CD4-positive, CD25-positive, alpha-beta regulatory T cell (primary cell): ENCODE results near the gene PALB2. TPM values are rescaled to one million over a fixed set of nuclear protein-coding genes. Genes with fewer than 3 reads are reported as not detected.
A peak's percentile ranks its signal among the peaks of the same experiment; 100 is the strongest.

Experiments
- ATAC-seq, 2 donors: fragments of 150-1000 bp; cut with Tn5 transposase; one replicate each; pipeline ENCODE4 v1.10.0; 2021; ENCODE audit warnings: low read depth in 2 of 2, moderate number of reproducible peaks in 2 of 2, moderate library complexity in 1 of 2
- DNase-seq, 3 donors: peaks; one replicate each; pipeline versions ENCODE4 v3.0.0 to v3.0.0-alpha.2; 2012 to 2022; ENCODE audit warnings: mixed read lengths in 1 of 3
- H3K27ac ChIP-seq: one replicate; pipeline ENCODE4 v1.7.0; 2013; ENCODE audit warnings: mild to moderate bottlenecking, low read length; ENCODE audit not compliant: insufficient read depth, poor library complexity, severe bottlenecking
- H3K27me3 ChIP-seq: one replicate; pipeline ENCODE4 v1.7.0; 2013; ENCODE audit warnings: low read length; ENCODE audit not compliant: control insufficient read depth, insufficient read depth
- H3K36me3 ChIP-seq: one replicate; pipeline ENCODE4 v1.7.0; 2013; ENCODE audit warnings: mild to moderate bottlenecking, low read length, moderate library complexity; ENCODE audit not compliant: control insufficient read depth, insufficient read depth
- H3K4me1 ChIP-seq: 2 replicates; pipeline ENCODE4 v1.7.0; 2013; ENCODE audit warnings: mild to moderate bottlenecking, low read length; ENCODE audit not compliant: insufficient read depth, control insufficient read depth, poor library complexity, severe bottlenecking
- H3K4me3 ChIP-seq: one replicate; pipeline ENCODE4 v1.7.0; 2013; ENCODE audit warnings: low read depth, mild to moderate bottlenecking, low read length, moderate library complexity
- H3K9me3 ChIP-seq, 2 experiments: 1 replicate in 1 of 2; 2 replicates in 1 of 2; pipeline ENCODE4 v1.7.0; 2013; ENCODE audit warnings: low read length in 2 of 2, mild to moderate bottlenecking in 1 of 2, moderate library complexity in 1 of 2; ENCODE audit not compliant: control insufficient read depth in 2 of 2
- H3K27ac Mint-ChIP-seq, 3 donors: one replicate each; pipeline ENCODE4 v1.8.0; 2020 to 2022; ENCODE audit warnings: mild to moderate bottlenecking in 3 of 3, mixed read lengths in 3 of 3, moderate library complexity in 2 of 3
- H3K27me3 Mint-ChIP-seq: one replicate; pipeline ENCODE4 v1.8.0; 2022; ENCODE audit warnings: mild to moderate bottlenecking, mixed read lengths
- H3K36me3 Mint-ChIP-seq: one replicate; pipeline ENCODE4 v1.8.0; 2020; ENCODE audit warnings: mixed read lengths
- H3K4me1 Mint-ChIP-seq, 4 donors: one replicate each; pipeline ENCODE4 v1.8.0; 2020 to 2022; ENCODE audit warnings: mixed read lengths in 4 of 4, mild to moderate bottlenecking in 1 of 4
- H3K4me3 Mint-ChIP-seq, 4 donors: one replicate each; pipeline ENCODE4 v1.8.0; 2020 to 2022; ENCODE audit warnings: mild to moderate bottlenecking in 4 of 4, mixed read lengths in 4 of 4, moderate library complexity in 3 of 4
- H3K9me3 Mint-ChIP-seq, 7 donors: one replicate each; pipeline ENCODE4 v1.8.0; 2020 to 2022; ENCODE audit warnings: mixed read lengths in 7 of 7, mild to moderate bottlenecking in 3 of 7, moderate library complexity in 2 of 7
- polyA plus RNA-seq, 4 donors: library from polyadenylated mRNA; unstranded; fragments of 300-500 nt; fragmentation: Illumina TruSeq; gene quantifications; one replicate each; pipeline ENCODE4 v1.2.3, GENCODE V29; 2021
- total RNA-seq: library from RNA; stranded (reverse); gene quantifications from one replicate; pipeline ENCODE4 v1.2.3, GENCODE V29; 2022

Gene PALB2
- total and polyA plus RNA-seq, 5 donors from 2014 or later, result 4.5 to 8.1 (median 6.2) TPM

- Mint-ChIP-seq H3K27ac (no peak overlapping the region), H3K9me3 (no peaks in the 10 kb centered on the region), H3K4me1 (peaks cover 0 to 6% (median 1%) of the 10 kb centered on the region in 4 donors), H3K4me3 (no peak overlapping the region), H3K36me3 (peaks cover 45% of the 10 kb centered on the region), H3K27me3 (no peaks in the 10 kb centered on the region)
- Histone ChIP-seq H3K27me3 (no peaks in the 10 kb centered on the region), H3K27ac (no peak overlapping the region), H3K36me3 (peaks cover 93% of the 10 kb centered on the region), H3K4me1 (no peaks in the 10 kb centered on the region), H3K9me3 (no peaks in the 10 kb centered on the region), H3K4me3 (no peak overlapping the region)
- ATAC-seq, result no peak
- DNase-seq, result no peak
Observed at GRCh38 chr16:23567602-23568001, 73.5 kb downstream of the PALB2 start.

GRCh38 chr16:23566724-23567123 lies 74.4 kb downstream of the PALB2 start:
- H3K4me3 Mint-ChIP-seq, result no peak overlapping the region
- Histone ChIP-seq H3K27me3 (no peaks in the 10 kb centered on the region), H3K4me1 (no peaks in the 10 kb centered on the region), H3K4me3 (no peak overlapping the region), H3K9me3 (no peaks in the 10 kb centered on the region), H3K36me3 (peaks cover 92% of the 10 kb centered on the region), H3K27ac (no peak overlapping the region)
- H3K36me3 Mint-ChIP-seq, result peaks cover 48% of the 10 kb centered on the region
- no peak for ATAC-seq
- no peak for DNase-seq
- no peak overlapping the region for H3K27ac Mint-ChIP-seq
- H3K4me1 Mint-ChIP-seq, result peaks cover 0 to 3% (median 1%) of the 10 kb centered on the region in 4 donors
- H3K9me3 Mint-ChIP-seq, result no peaks in the 10 kb centered on the region
- H3K27me3 Mint-ChIP-seq, result no peaks in the 10 kb centered on the region

GRCh38 chr16:23564575-23565363 lies 76.3 kb downstream of the PALB2 start:
- H3K27ac ChIP-seq, result no peak overlapping the region
- no peak for ATAC-seq
- no peak for DNase-seq
- Mint-ChIP-seq H3K27me3 (no peaks in the 10 kb centered on the region), H3K4me1 (peaks cover 5 to 13% (median 12%) of the 10 kb centered on the region in 4 donors), H3K36me3 (peaks cover 44% of the 10 kb centered on the region), H3K4me3 (peak overlapping the region in 1 of 4 donors; percentile 30), H3K9me3 (no peaks in the 10 kb centered on the region), H3K27ac (peak overlapping the region in 1 of 3 donors; percentile 31)
- peaks cover 86% of the 10 kb centered on the region for H3K36me3 ChIP-seq
- H3K9me3 ChIP-seq, result no peaks in the 10 kb centered on the region
- no peaks in the 10 kb centered on the region for H3K4me1 ChIP-seq
- no peak overlapping the region for H3K4me3 ChIP-seq
- H3K27me3 ChIP-seq, result no peaks in the 10 kb centered on the region

- H3K4me3 Mint-ChIP-seq, result peak overlapping the region in 1 of 4 donors; percentile 49
- DNase-seq, result no peak
- H3K36me3 Mint-ChIP-seq, result peaks cover 36% of the 10 kb centered on the region
- Histone ChIP-seq H3K27ac (no peak overlapping the region), H3K36me3 (peaks cover 78% of the 10 kb centered on the region), H3K4me1 (peaks cover 10% of the 10 kb centered on the region), H3K4me3 (no peak overlapping the region), H3K27me3 (no peaks in the 10 kb centered on the region), H3K9me3 (no peaks in the 10 kb centered on the region)
- no peak for ATAC-seq
- peaks cover 11 to 29% (median 17%) of the 10 kb centered on the region in 4 donors for H3K4me1 Mint-ChIP-seq
- no peaks in the 10 kb centered on the region for H3K27me3 Mint-ChIP-seq
- H3K27ac Mint-ChIP-seq, result no peak overlapping the region
- no peaks in the 10 kb centered on the region for H3K9me3 Mint-ChIP-seq
Observed at GRCh38 chr16:23563186-23563585, 77.9 kb downstream of the PALB2 start.

GRCh38 chr16:23562505-23562904 lies 78.6 kb downstream of the PALB2 start:
- H3K4me3 Mint-ChIP-seq, result no peak overlapping the region
- no peaks in the 10 kb centered on the region for H3K9me3 Mint-ChIP-seq
- no peaks in the 10 kb centered on the region for H3K27me3 ChIP-seq
- H3K27me3 Mint-ChIP-seq, result no peaks in the 10 kb centered on the region
- H3K36me3 Mint-ChIP-seq, result peaks cover 36% of the 10 kb centered on the region
- no peak overlapping the region for H3K27ac ChIP-seq
- no peak for ATAC-seq
- H3K4me3 ChIP-seq, result no peak overlapping the region
- H3K27ac Mint-ChIP-seq, result peak overlapping the region in 1 of 3 donors; percentile 43
- no peaks in the 10 kb centered on the region for H3K9me3 ChIP-seq
- H3K4me1 Mint-ChIP-seq, result peaks cover 11 to 31% (median 17%) of the 10 kb centered on the region in 4 donors
- DNase-seq, result no peak
- peaks cover 13% of the 10 kb centered on the region for H3K4me1 ChIP-seq
- H3K36me3 ChIP-seq, result peaks cover 72% of the 10 kb centered on the region

- no peaks in the 10 kb centered on the region for H3K9me3 Mint-ChIP-seq
- H3K27me3 Mint-ChIP-seq, result no peaks in the 10 kb centered on the region
- no peak overlapping the region for H3K27ac ChIP-seq
- H3K27me3 ChIP-seq, result no peaks in the 10 kb centered on the region
- H3K36me3 Mint-ChIP-seq, result peaks cover 29% of the 10 kb centered on the region
- peaks cover 17% of the 10 kb centered on the region for H3K4me1 ChIP-seq
- no peaks in the 10 kb centered on the region for H3K9me3 ChIP-seq
- peaks cover 63% of the 10 kb centered on the region for H3K36me3 ChIP-seq
- no peak overlapping the region for H3K4me3 ChIP-seq
- DNase-seq (peak in 1 of 3 donors; percentile 7), ATAC-seq (no peak)
- peaks cover 11 to 40% (median 22%) of the 10 kb centered on the region in 4 donors for H3K4me1 Mint-ChIP-seq
- no peak overlapping the region for H3K27ac Mint-ChIP-seq
- peak overlapping the region in 2 of 4 donors; percentile 40 for H3K4me3 Mint-ChIP-seq
Observed at GRCh38 chr16:23561586-23561985, 79.5 kb downstream of the PALB2 start.

- H3K27ac ChIP-seq, result peak overlapping the region; percentile 91
- peak overlapping the region; percentile 95 to 96 (median 95) for H3K27ac Mint-ChIP-seq
- H3K4me3 Mint-ChIP-seq, result peak overlapping the region; percentile 91 to 99 (median 95)
- no peaks in the 10 kb centered on the region for H3K9me3 Mint-ChIP-seq
- no peaks in the 10 kb centered on the region for H3K27me3 Mint-ChIP-seq
- peak overlapping the region; percentile 80 for H3K4me3 ChIP-seq
- ATAC-seq (no peak), DNase-seq (peak in 1 of 3 donors; percentile 20)
- peaks cover 21% of the 10 kb centered on the region for H3K4me1 ChIP-seq
- H3K9me3 ChIP-seq, result no peaks in the 10 kb centered on the region
- H3K27me3 ChIP-seq, result no peaks in the 10 kb centered on the region
- H3K36me3 Mint-ChIP-seq, result peaks cover 12% of the 10 kb centered on the region
- peaks cover 20 to 51% (median 30%) of the 10 kb centered on the region in 4 donors for H3K4me1 Mint-ChIP-seq
- H3K36me3 ChIP-seq, result peaks cover 32% of the 10 kb centered on the region
Observed at GRCh38 chr16:23557779-23558702, 83.1 kb downstream of the PALB2 start.
